ENCODE data around the gene RAI14.

The RAI14 gene

GRCh38 chr5:34833976-34834793, 178.1 kb downstream of the RAI14 start:
- Histone ChIP-seq H3K36me3 (ENCODE audit: control insufficient read depth, insufficient read depth, low read length) (peaks cover 2% of the 10 kb centered on the region), H3K4me3 (ENCODE audit: low read length) (no peak overlapping the region), H3K27me3 (ENCODE audit: control insufficient read depth, insufficient read depth, low read length) (no peaks in the 10 kb centered on the region), H3K27ac (ENCODE audit: low read depth, low read length) (no peak overlapping the region), H3K9ac (ENCODE audit: low read length) (no peak overlapping the region), H3K4me1 (ENCODE audit: control insufficient read depth, insufficient read depth, low read length) (no peaks in the 10 kb centered on the region)

DNA sequence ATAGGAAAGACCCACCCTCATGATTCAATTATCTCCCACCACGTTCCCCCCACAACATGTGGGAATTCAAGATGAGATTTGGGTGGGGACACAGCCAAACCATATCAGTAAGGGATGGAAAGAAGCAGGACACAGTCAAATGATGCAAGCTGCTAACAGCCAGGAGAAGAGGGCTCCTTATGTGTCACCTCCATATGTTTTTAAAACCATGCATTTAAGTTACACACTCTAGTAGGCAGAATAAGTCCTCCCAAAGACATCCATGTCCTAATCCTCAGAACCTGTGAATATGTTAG, 178.6 kb downstream of the RAI14 start:
- Histone ChIP-seq H3K4me3 (ENCODE audit: low read length) (no peak overlapping the region), H3K36me3 (ENCODE audit: control insufficient read depth, insufficient read depth, low read length) (peaks cover 1% of the 10 kb centered on the region), H3K27me3 (ENCODE audit: control insufficient read depth, insufficient read depth, low read length) (no peaks in the 10 kb centered on the region), H3K27ac (ENCODE audit: low read depth, low read length) (no peak overlapping the region), H3K4me1 (ENCODE audit: control insufficient read depth, insufficient read depth, low read length) (no peaks in the 10 kb centered on the region), H3K9ac (ENCODE audit: low read length) (no peak overlapping the region)

- no peak overlapping the region for H3K4me3 ChIP-seq (ENCODE audit: low read length)
- no peak overlapping the region for H3K27ac ChIP-seq (ENCODE audit: low read depth, low read length)
- no peaks in the 10 kb centered on the region for H3K27me3 ChIP-seq (ENCODE audit: control insufficient read depth, insufficient read depth, low read length)
- no peaks in the 10 kb centered on the region for H3K4me1 ChIP-seq (ENCODE audit: control insufficient read depth, insufficient read depth, low read length)
- H3K36me3 ChIP-seq (ENCODE audit: control insufficient read depth, insufficient read depth, low read length) = no peaks in the 10 kb centered on the region
- no peak overlapping the region for H3K9ac ChIP-seq (ENCODE audit: low read length)
Measured at GRCh38 chr5:34835664-34836063, 179.5 kb downstream of the RAI14 start.

GRCh38 chr5:34838785-34839714, 182.9 kb downstream of the RAI14 start, which contains the start of gene TTC23L:
Gene TTC23L (plus strand): TSS chr5:34839164. CDS start chr5:34840672, 1,508 bp downstream.
- peak within 1 kb of the TSS; percentile 79 for H3K4me3 ChIP-seq (ENCODE audit: low read length)
- H3K27ac ChIP-seq (ENCODE audit: low read depth, low read length) = peak within 1 kb of the TSS; percentile 38
- no peaks in the 10 kb centered on the region for H3K36me3 ChIP-seq (ENCODE audit: control insufficient read depth, insufficient read depth, low read length)
- no peaks in the 10 kb centered on the region for H3K4me1 ChIP-seq (ENCODE audit: control insufficient read depth, insufficient read depth, low read length)
- H3K9ac ChIP-seq (ENCODE audit: low read length) = peak within 1 kb of the TSS; percentile 61
- no peaks in the 10 kb centered on the region for H3K27me3 ChIP-seq (ENCODE audit: control insufficient read depth, insufficient read depth, low read length)

DNA sequence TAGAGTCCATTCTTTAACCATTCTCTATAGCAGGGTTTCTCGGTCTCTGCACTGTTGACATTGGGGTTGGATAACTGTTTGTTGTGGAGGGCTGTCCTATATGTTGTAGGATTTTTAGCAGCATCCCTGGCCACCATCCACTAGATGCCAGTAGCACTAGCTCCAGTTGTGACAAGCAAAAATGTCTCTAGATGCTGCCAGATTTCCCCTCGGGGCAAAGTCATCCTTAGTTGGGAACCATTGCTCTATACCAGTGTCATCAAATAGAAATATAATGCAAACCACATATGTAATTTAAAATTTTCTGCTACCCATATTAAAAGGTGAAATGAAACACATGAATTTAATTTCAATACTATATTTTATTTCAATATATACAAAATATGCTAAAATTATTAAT, 185.7 kb downstream of the RAI14 start:
- no peak overlapping the region for H3K4me3 ChIP-seq (ENCODE audit: low read length)
- H3K27ac ChIP-seq (ENCODE audit: low read depth, low read length) = no peak overlapping the region
- no peaks in the 10 kb centered on the region for H3K36me3 ChIP-seq (ENCODE audit: control insufficient read depth, insufficient read depth, low read length)
- no peak overlapping the region for H3K9ac ChIP-seq (ENCODE audit: low read length)
- H3K4me1 ChIP-seq (ENCODE audit: control insufficient read depth, insufficient read depth, low read length) = no peaks in the 10 kb centered on the region
- no peaks in the 10 kb centered on the region for H3K27me3 ChIP-seq (ENCODE audit: control insufficient read depth, insufficient read depth, low read length)

DNA sequence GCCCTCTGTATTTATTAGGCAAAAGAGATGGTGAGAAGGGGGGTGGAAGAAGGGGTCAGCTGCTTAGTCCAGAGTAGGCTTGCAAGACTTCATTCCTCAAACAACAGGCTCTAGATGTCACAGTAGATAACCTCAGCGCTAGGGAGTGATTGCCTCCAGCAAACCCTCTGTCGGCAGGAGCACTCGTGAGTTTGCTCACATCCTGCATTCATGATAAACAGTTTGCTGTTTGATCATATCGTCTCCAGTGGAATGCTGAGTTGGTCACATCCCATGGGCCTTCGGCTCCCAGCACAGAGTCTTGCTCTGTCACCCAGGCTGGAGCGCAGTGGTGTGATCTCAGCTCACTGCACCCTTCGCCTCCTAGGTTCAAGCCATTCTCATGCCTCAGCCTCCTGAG, 186.4 kb downstream of the RAI14 start:
- Histone ChIP-seq H3K27ac (ENCODE audit: low read depth, low read length) (no peak overlapping the region), H3K27me3 (ENCODE audit: control insufficient read depth, insufficient read depth, low read length) (no peaks in the 10 kb centered on the region), H3K4me1 (ENCODE audit: control insufficient read depth, insufficient read depth, low read length) (no peaks in the 10 kb centered on the region), H3K9ac (ENCODE audit: low read length) (no peak overlapping the region), H3K36me3 (ENCODE audit: control insufficient read depth, insufficient read depth, low read length) (no peaks in the 10 kb centered on the region), H3K4me3 (ENCODE audit: low read length) (no peak overlapping the region)

- Histone ChIP-seq H3K36me3 (ENCODE audit: control insufficient read depth, insufficient read depth, low read length) (no peaks in the 10 kb centered on the region), H3K27me3 (ENCODE audit: control insufficient read depth, insufficient read depth, low read length) (no peaks in the 10 kb centered on the region), H3K4me3 (ENCODE audit: low read length) (no peak overlapping the region), H3K4me1 (ENCODE audit: control insufficient read depth, insufficient read depth, low read length) (no peaks in the 10 kb centered on the region), H3K27ac (ENCODE audit: low read depth, low read length) (no peak overlapping the region), H3K9ac (ENCODE audit: low read length) (no peak overlapping the region)
Measured at GRCh38 chr5:34843497-34843896, 187.4 kb downstream of the RAI14 start.

DNA sequence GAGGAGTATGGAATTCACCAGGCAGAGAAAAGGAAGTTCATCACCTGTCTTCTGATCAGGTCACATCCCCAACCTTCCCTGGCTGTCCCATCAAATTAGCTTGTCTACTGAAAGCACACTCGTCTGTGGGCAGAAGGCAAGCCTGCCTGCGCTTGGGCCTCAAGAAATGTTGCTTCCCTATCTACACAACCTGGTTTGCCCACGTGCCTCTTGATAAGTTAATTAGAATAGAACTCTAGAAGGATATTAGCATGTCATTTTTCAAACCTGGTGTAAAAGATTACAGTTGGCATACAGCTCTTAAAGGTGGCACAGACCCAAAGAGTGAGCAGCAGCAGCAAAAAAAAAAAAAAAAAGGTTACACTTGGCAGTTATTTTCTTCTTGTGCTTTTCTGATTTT, 188.0 kb downstream of the RAI14 start:
- Histone ChIP-seq H3K4me3 (ENCODE audit: low read length) (no peak overlapping the region), H3K27ac (ENCODE audit: low read depth, low read length) (no peak overlapping the region), H3K36me3 (ENCODE audit: control insufficient read depth, insufficient read depth, low read length) (no peaks in the 10 kb centered on the region), H3K27me3 (ENCODE audit: control insufficient read depth, insufficient read depth, low read length) (no peaks in the 10 kb centered on the region), H3K9ac (ENCODE audit: low read length) (no peak overlapping the region), H3K4me1 (ENCODE audit: control insufficient read depth, insufficient read depth, low read length) (no peaks in the 10 kb centered on the region)

- no peak overlapping the region for H3K27ac ChIP-seq (ENCODE audit: low read depth, low read length)
- no peaks in the 10 kb centered on the region for H3K27me3 ChIP-seq (ENCODE audit: control insufficient read depth, insufficient read depth, low read length)
- no peak overlapping the region for H3K9ac ChIP-seq (ENCODE audit: low read length)
- H3K36me3 ChIP-seq (ENCODE audit: control insufficient read depth, insufficient read depth, low read length) = no peaks in the 10 kb centered on the region
- no peak overlapping the region for H3K4me3 ChIP-seq (ENCODE audit: low read length)
- no peaks in the 10 kb centered on the region for H3K4me1 ChIP-seq (ENCODE audit: control insufficient read depth, insufficient read depth, low read length)
Measured at GRCh38 chr5:34844999-34845398, 188.9 kb downstream of the RAI14 start.

- Histone ChIP-seq H3K4me1 (ENCODE audit: control insufficient read depth, insufficient read depth, low read length) (no peaks in the 10 kb centered on the region), H3K9ac (ENCODE audit: low read length) (no peak overlapping the region), H3K4me3 (ENCODE audit: low read length) (no peak overlapping the region), H3K27ac (ENCODE audit: low read depth, low read length) (no peak overlapping the region), H3K36me3 (ENCODE audit: control insufficient read depth, insufficient read depth, low read length) (no peaks in the 10 kb centered on the region), H3K27me3 (ENCODE audit: control insufficient read depth, insufficient read depth, low read length) (no peaks in the 10 kb centered on the region)
Measured at GRCh38 chr5:34847056-34847455, 190.9 kb downstream of the RAI14 start.

DNA sequence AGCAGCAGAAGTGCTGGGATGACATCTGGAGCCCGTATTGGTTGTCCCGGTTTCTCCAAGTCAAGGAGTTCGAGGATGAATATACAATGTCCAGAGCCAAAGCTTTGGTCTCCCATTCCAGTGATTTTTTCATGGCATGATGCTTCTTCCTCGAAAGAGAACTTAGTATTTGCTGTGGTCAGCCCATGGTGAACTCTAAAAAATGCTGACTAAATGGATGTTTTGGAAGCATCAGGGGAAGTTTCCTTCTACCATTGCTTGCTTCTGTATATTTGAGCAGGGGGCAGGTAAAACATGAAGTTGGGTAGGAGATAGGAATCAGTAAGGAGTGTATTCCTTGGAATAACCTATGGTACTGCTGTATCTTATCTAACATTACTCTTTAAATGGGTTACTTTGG, 191.4 kb downstream of the RAI14 start:
- Histone ChIP-seq H3K27me3 (ENCODE audit: control insufficient read depth, insufficient read depth, low read length) (no peaks in the 10 kb centered on the region), H3K36me3 (ENCODE audit: control insufficient read depth, insufficient read depth, low read length) (no peaks in the 10 kb centered on the region), H3K9ac (ENCODE audit: low read length) (no peak overlapping the region), H3K4me3 (ENCODE audit: low read length) (no peak overlapping the region), H3K27ac (ENCODE audit: low read depth, low read length) (no peak overlapping the region), H3K4me1 (ENCODE audit: control insufficient read depth, insufficient read depth, low read length) (no peaks in the 10 kb centered on the region)

GRCh38 chr5:34848230-34848629, 192.1 kb downstream of the RAI14 start:
- no peaks in the 10 kb centered on the region for H3K36me3 ChIP-seq (ENCODE audit: control insufficient read depth, insufficient read depth, low read length)
- H3K27ac ChIP-seq (ENCODE audit: low read depth, low read length) = no peak overlapping the region
- H3K4me1 ChIP-seq (ENCODE audit: control insufficient read depth, insufficient read depth, low read length) = no peaks in the 10 kb centered on the region
- no peaks in the 10 kb centered on the region for H3K27me3 ChIP-seq (ENCODE audit: control insufficient read depth, insufficient read depth, low read length)
- no peak overlapping the region for H3K9ac ChIP-seq (ENCODE audit: low read length)
- H3K4me3 ChIP-seq (ENCODE audit: low read length) = no peak overlapping the region

Measured in rectal smooth muscle tissue (tissue), 1 donor.